NCI-H1092 (cell line): Measurements from ENCODE around the gene TELO2.
"Not testable (repeated sequence)": the region's sequence is repeated elsewhere in the genome, so short reads cannot be mapped to it uniquely, and the experiment has no call there.

Experiments
- DNase-seq: peaks from one replicate; lab custom pipeline; 2025; lab: John Stamatoyannopoulos, UW

TELO2 gene

GRCh38 chr16:1475552-1476114 lies 17.5 kb upstream of the TELO2 start:
- no peak for DNase-seq

- DNase-seq: no peak
Measured at GRCh38 chr16:1477033-1477432, 16.1 kb upstream of the TELO2 start.

GRCh38 chr16:1478937-1479336 lies 14.2 kb upstream of the TELO2 start:
- not testable (repeated sequence) for DNase-seq

DNA sequence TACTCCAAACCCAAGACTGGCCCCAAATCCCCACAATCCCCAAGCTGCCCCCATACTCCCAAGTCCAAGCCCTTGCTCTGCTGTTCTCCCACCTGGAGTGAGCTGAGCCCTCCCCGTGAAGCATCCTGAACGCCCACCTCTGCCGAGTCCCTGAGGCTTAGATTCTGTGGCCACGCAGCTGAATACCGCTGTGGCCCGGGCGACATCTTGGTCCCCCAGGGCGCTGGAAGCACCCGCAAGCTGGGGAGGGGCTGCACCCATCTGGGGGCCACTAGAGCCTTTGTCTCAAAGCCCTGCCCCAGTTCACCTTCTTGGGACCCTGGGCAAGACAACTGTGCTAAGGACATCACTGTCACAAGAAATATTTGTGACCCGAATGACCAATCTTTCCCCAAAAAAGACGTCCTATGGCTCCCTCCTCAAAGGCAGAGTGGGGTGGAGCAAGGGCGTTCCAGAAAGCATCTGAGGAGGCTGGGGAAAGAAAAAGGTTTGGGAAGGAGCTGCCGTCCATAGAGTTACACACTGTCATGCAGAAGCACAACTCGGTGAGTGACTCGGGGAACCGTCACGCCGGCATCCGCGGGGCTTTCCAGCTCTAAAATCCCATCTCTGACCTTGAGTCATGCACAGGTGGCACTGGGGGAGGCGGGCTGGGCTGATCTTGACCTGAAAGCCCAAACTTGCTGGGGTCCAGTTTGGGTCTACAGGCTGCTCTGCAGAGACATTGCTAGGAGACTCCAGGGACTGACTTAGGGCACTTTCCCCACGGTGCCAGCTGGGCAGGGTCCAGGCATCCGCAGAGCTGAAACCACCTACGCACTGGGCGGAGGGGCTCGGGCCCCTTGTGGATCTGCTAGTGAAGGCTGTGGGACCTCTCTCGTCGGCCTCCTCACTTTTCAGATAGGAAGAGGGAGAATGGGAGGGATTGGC lies 11.0 kb upstream of the TELO2 start:
- no peak for DNase-seq

DNA sequence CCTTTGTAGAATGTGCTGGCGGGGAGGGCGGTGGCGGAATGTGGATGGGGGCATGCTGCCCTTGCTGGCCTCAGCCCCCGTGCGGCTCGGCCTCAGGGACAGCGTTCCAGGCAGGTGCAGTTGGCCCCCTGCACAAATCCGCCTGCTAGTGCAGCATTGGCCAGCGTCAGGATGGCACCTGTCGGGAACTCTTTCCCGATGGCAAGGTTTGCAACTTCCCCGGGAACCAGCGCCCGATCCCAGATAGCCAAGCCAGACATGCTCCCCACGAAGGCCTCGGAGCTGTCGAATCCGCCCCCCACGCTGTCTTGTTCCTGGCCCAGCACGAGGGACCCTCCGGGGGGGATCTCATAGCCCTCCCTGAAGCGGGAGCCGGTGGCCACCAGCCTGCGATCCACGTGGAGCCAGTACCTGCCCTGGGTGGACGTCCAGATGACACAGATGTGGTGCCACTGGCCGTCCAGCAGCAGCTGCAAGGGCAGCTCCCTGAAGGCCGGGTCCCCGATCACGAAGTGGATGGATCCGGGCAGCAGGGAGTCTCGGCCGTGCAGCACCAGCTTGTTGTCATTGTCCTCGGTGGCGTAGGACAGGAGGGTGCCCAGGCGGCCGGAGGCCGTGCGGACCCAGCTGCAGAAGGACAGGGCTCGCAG lies 7.2 kb upstream of the TELO2 start:
- DNase-seq: no peak

GRCh38 chr16:1486551-1487390 lies 6.4 kb upstream of the TELO2 start:
- no peak for DNase-seq

DNA sequence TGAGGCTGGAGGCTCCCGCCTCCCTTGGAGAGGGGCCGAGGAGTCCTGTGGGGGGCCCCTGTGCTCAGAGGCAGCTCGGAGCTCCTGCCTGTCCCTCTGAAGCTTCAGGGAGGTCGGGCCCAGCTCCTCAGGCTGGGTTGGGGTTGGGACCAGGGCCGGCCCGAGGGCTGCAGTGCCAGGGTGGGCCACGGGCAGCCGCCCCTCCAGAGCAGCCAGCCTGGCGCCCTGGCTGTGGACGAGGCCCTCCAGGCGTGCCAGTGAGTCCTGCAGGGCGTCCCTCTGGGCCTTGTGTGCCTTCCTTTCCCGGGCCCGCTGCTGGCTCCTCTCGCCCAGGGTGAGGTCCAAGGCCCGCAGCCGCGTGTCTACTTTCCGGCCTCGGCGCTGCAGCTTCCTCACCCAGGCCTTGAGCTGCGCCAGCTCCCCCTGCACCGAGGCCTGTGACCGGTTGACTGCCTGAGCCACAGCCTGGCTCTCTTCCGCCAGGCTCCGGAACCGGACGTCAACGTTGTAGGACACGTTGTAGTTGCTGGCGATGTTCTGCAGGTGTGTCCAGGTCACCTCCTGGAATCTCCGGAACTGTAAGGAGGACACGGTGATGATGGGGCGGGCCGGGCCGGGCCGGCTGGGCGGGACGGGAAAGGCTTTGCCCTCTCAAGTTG lies 5.6 kb upstream of the TELO2 start:
- DNase-seq: no peak

GRCh38 chr16:1488054-1488601 lies 5.0 kb upstream of the TELO2 start:
- no peak for DNase-seq

DNA sequence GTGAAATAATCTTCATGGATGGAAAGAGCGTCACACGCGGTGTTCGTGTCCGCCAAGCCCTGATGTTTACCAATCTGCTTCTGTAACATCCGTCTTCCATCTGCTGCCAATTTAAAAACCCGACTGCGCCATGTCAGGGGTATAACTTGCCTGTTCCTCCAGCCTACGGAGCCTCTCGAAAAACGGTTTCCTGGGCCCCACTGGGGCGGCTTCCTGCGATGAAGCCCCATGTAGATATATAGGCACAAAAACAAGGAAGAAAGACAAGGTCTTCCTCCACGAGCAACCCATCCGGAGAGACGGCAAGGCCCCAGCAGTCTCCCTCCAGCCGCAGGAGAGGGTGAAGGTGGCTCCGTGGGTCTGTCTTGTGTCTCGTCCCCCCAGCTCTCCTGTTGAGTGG lies 4.5 kb upstream of the TELO2 start, which contains the start of gene PTX4:
Gene PTX4, minus strand, starts transcription at position 326 of the 400 bp plus-strand sequence. Its CDS starts 35 bp downstream, at position 291.
- DNase-seq: no peak

- DNase-seq: no peak
Measured at GRCh38 chr16:1489077-1489476, 4.1 kb upstream of the TELO2 start.

GRCh38 chr16:1491327-1491726 lies 1.8 kb upstream of the TELO2 start:
- DNase-seq: no peak

DNA sequence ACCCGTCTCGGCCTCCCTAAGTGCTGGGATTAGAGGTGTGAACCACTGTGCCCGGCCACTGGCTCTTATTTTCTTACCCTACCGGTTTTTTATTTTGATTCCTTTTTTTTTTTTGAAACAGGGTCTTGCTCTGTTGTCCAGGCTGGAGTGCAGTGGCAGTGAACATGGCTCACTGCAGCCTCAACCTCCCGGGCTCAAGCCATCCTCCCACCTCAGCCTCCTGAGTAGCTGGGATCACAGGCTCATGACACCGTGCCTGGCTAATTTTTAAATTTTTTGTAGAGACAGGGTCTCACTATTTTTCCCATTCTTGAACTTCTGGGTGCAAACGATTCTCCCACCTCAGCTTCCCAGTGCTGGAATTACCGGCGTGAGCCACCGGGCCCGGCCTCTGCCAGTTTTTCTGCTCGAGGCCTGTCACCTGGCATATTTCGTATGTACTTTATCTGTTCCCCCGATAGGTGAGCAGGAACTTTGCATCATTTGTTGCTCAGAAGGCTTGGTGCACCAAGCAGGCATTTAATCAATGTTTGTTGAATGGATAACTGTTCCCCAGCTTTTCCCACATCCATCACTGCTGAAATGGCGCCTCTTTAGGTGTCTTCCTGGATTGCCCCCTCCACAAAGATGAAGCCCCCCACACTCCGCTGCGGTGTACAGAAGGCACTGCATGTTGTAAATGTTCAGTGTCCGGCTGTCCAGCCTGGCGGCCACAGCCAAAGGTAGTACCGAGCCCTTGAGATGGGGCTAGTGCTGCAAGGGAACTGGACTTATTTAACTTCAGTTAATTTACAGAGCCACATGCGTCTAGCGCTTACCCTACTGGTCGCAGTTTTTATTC lies 858 bp upstream of the TELO2 start:
- DNase-seq: no peak

DNA sequence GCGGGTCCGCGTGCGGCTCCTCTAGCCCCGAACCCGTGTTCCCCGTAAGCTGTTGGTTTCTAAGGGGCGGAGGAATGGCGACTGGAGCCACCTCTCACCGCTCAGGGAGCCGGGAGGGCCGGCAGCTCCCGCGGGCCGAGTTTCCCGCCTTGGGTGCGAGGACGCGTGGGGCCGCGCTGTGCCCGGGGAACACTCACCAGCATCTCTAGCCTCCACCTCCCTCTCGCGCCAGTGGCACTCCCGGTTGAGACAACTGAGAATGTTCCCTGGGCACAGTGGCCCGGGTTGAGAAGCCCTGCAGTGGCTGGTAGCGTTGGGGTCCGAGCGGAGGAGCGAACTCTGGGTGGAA lies 560 bp downstream of the TELO2 start:
- no peak for DNase-seq

- DNase-seq: no peak
Measured at GRCh38 chr16:1494129-1494640, 1.0 kb downstream of the TELO2 start.

DNA sequence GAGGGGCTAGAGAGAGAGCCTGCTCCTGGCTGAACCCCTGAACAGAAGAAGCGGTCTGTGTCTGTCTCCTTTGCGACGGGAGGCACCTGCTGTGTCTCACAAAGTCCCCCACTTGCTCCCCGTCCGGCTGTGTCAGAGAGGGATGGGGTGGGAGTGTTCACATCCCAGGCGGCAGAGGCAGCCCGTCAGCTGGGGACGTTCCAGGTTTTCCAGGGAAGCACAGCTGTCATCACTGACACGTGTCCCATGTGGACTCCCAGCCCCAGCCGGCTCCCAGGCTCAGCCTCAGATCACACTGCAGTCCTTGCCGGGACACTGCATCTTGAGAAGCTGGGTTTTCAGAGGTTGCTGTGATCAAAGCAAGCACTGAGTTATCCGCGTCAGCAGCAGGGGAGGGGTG lies 1.6 kb downstream of the TELO2 start:
- DNase-seq: no peak

GRCh38 chr16:1495211-1495888 lies 2.2 kb downstream of the TELO2 start:
- no peak for DNase-seq

DNA sequence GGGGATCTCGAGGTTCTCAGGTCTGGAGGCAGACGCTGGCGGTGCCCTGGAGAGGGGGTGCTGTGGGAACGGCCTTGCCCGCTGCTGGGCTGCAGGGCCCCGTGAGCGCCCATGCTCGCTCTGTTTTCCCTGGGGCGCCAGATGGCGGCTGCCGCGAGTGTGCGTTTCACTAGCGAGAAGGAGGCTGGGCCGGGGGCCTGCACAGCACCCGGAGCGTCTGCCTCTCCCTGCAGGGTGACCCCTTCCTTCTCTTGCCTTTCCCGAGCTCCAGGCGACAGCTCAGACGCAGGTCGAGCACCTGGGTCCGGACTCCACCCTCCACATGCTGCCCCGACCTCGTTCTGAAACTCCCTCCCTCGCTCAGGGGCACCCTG lies 2.7 kb downstream of the TELO2 start:
- DNase-seq: no peak

GRCh38 chr16:1496464-1496863 lies 3.3 kb downstream of the TELO2 start:
- DNase-seq: no peak

DNA sequence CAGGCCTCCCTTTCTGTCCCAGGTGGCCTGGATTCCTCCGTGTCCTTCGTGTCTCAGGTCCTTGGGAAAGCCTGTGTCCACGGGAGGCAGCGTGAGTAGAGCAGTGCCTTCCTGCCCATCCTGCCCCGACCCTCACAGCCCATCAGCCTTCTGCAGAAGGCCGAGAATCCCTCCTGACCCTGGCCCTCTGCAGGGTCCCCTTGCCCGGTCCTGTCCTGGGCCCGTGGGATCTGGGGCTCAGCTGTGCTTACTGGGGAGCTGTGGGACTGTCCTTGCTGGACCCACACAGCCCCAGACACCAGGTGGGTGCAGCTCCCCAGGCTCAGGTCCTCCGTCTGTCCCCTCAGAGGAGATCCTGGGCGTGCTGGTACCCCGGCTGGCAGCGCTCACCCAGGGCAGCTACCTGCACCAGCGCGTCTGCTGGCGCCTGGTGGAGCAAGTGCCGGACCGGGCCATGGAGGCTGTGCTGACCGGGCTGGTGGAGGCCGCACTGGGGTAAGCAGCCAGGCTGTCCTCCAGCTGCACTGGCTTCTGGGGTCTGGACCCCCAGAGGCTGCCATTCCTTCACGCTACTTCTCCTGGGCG lies 3.9 kb downstream of the TELO2 start:
- no peak for DNase-seq
